HEK293T (cell line): Measurements from ENCODE around the gene HOXA7.

Experiments used
- BHLHE40 ChIP-seq: fragments of 450-650 bp; IDR thresholded peaks from 2 replicates; pipeline ENCODE4 v1.6.1; 2016; ENCODE audit warnings: mild to moderate bottlenecking, moderate library complexity, borderline replicate concordance
- FOXA1 ChIP-seq: fragments of 450-650 bp; IDR thresholded peaks from 2 replicates; pipeline ENCODE4 v1.6.1; 2016; ENCODE audit warnings: mild to moderate bottlenecking
- FOXM1 ChIP-seq: fragments of 450-650 bp; IDR thresholded peaks from 2 replicates; pipeline ENCODE4 v1.6.1; 2017; ENCODE audit warnings: mild to moderate bottlenecking, borderline replicate concordance

DNA sequence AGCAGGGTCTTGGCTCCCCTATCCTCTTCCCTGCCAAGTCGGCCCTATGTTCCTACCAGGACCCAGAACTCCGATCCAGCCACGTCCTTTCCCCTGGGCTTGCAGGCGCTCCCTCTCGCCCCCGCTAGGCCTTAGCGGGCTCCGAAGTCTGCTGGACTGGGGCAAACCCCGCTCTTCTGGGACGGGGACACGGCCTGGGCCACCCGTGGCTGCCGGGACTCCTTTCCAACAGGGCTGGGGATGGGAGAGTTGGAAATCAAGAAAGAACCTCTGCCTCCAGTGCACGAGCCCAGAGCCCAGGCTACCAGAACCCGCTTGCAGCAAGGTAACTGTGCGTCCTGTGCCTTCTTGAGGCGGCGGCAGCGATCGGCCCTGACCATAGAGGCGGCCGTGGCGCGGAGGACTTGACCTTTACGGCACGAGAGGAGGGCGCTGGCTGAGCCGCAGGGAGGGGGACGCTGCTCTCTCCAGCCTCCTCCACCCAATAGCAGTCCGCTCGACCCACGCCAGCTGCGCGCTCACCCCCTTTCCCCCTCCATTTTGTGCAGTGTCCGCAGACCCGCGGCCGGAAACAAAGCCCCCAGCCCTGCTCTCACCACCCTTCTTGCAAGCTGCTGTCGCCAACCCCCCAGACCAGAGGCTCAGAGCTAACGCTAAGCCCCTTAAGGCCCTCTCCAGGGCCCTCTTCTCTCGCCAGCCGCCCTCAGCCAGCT, 35.5 kb upstream of the HOXA7 start:
- TF ChIP-seq FOXM1 (no peak), FOXA1 (no peak), BHLHE40 (no peak)
